DLD1 (cell line): ENCODE measurements around the gene INTS11.

Source experiments
- in situ Hi-C: cut with HindIII; loops from 2 replicates; pipeline ENCODE4 v1.10.0; 2017; ENCODE audit warnings: low sequenced_read_pairs

The INTS11 gene

DNA sequence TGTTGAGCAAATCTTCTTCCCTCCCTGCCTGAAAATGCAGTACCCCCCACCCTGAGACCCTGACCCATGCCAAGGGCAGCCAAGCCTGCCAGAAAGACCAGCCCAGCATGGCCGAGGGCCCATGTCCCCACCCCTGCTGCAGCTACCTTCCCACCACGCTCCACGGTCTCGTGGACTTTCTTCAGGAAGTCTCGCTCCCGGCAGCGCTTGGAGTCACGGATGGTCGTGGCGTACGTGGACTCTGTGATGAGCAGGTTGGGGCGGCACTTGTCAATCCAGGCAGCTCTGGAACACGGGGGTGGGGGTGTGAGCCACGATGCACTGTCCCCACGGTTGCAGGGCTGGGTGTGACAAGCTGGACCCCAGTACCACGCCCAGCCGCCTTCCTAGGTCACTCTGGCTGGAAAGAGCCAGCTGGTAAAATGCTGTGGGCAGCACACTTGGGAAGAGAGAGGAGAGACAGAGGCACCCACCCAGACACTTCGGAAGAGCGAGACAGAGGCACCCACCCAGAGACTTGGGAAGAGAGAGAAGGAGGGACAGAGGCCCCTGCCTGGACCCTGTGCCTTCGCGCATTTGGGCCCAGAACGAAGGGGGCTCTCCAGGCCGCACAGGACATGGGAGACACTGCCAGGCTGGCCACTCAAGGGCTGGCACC is 9.7 kb downstream of the INTS11 start:
- in situ Hi-C loops: no loop called here

DNA sequence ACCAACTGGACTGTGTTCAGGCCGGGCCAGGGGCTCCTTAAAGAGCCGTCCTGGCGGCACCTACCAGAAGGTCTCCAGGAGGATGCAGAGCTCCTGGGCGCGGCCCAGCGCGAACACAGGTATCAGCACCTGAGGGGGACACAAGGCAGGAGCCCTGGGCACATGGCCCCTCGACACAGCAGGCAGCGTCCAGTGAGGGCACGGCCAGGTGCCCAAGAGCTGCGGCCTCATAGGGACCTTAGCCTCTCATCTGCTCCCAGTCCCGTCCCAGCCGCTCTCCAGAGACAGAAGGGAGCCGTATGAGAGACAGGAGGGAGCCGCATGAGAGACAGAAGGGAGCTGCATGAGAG is 10.2 kb downstream of the INTS11 start:
- in situ Hi-C loops: no loop called here

- in situ Hi-C loops: no loop called here
These were observed 10.8 kb downstream of the INTS11 start for GRCh38 chr1:1313500-1314236.

- in situ Hi-C loops: no loop called here
These were observed 11.8 kb downstream of the INTS11 start for GRCh38 chr1:1312450-1313314.

GRCh38 chr1:1311107-1312104 is 13.1 kb downstream of the INTS11 start:
- in situ Hi-C loops: no loop called here

DNA sequence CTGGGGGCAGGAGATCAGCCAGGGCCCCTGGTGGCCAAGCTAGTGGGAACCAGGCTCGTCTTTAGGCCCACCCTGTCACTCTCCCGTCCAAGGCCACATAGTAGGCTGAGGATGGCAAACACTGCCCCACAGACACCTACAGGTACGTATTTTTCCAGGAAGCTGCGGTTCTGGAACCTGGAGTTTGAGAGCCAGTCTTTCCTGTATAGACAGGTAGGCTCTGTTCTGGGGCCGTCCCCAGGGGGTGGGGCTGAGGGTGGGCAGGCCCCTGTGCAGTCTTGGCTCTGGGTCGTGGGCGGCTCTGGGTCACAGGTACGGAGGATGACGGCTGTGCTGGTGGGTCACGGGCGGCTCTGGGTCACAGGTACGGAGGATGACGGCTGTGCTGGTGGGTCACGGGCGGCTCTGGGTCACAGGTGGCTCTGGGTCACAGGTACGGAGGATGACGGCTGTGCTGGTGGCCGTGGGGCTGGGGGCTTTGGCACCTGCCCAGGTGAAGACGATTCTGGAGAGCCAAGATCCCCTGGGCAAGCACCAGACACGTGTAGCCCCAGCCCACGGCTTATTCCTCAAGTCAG is 13.9 kb downstream of the INTS11 start:
- in situ Hi-C loops: no loop called here

- in situ Hi-C loops: no loop called here
These were observed 14.4 kb downstream of the INTS11 start for GRCh38 chr1:1310109-1310385.

GRCh38 chr1:1309251-1310108 is 15.0 kb downstream of the INTS11 start:
- in situ Hi-C loops: no loop called here

- in situ Hi-C loops: no loop called here
These were observed 15.7 kb downstream of the INTS11 start for GRCh38 chr1:1308756-1309250.

GRCh38 chr1:1307923-1308755 is 16.3 kb downstream of the INTS11 start, which contains the start of the genes ACAP3 and PUSL1:
Gene ACAP3, minus strand, starts transcription at chr1:1307930. Its CDS starts 115 bp downstream, at chr1:1307815.
Gene PUSL1, plus strand, starts transcription at chr1:1308597. Its CDS starts 47 bp downstream, at chr1:1308644.
- in situ Hi-C loops: no loop called here

- in situ Hi-C loops: no loop called here
These were observed 17.1 kb downstream of the INTS11 start for GRCh38 chr1:1307261-1307922.

- in situ Hi-C loops: no loop called here
These were observed 17.7 kb downstream of the INTS11 start for GRCh38 chr1:1306661-1307260.

- in situ Hi-C loops: no loop called here
These were observed 18.3 kb downstream of the INTS11 start for GRCh38 chr1:1306070-1306660.

- in situ Hi-C loops: no loop called here
These were observed 19.0 kb downstream of the INTS11 start for GRCh38 chr1:1305300-1306069.

- in situ Hi-C loops: no loop called here
These were observed 19.8 kb downstream of the INTS11 start for GRCh38 chr1:1304331-1305299.
